Erythroblast (primary cell): Measurements from ENCODE around the gene LENG9.

Experiments used
- GATA1 ChIP-seq: IDR thresholded peaks from 2 replicates; pipeline ENCODE4 v1.6.1; 2011; ENCODE audit warnings: low read depth, mild to moderate bottlenecking, control low read depth, low read length, moderate library complexity
- POLR2A ChIP-seq: IDR thresholded peaks from 2 replicates; pipeline ENCODE4 v1.6.1; 2011; ENCODE audit warnings: mild to moderate bottlenecking, low read length

- TF ChIP-seq POLR2A (no peak), GATA1 (no peak)
Observed at GRCh38 chr19:54478677-54479266, 15.2 kb upstream of the LENG9 start.
